ENCODE data around the gene ZNF556.

ZNF556 gene

GRCh38 chr19:2867025-2867991 lies at the start of gene ZNF556:
Gene ZNF556 (plus strand): TSS chr19:2867335. CDS start chr19:2867422, 87 bp downstream.
- DNase-seq, result peak; percentile 8

DNA sequence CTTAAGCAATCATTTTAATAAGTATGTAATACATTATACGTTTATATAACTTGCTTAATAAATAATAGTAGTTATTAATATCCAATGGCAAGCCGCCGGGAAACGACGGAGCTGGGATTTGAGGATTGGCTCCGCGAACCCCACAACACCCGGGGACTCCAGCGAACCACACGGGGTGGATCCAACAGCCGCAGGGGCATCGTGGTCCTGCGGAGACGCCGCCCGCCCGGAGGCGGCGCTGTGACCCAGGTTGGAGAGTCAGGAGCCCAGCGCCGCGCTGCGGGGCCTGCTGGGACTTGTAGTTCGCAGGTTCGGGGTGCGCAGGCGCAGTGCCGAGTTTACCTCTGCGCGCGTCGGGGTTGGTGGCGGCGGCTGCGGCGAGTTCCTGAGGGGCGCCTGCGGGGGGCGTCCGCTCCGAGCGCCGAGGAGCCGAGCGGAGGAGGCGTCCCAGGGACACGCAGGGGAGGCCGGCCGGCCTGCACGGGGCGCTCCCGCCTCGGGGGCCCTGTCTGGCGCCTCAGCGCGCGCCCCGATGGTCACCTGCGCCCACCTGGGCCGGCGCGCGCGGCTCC lies 47.5 kb upstream of the ZNF556 start, which contains the start of gene ZNF554:
TSS of gene ZNF554 (plus strand) at position 329 of the 572 bp plus-strand sequence. CDS start at position 533, 204 bp downstream.
- peak; percentile 95 for DNase-seq

DNA sequence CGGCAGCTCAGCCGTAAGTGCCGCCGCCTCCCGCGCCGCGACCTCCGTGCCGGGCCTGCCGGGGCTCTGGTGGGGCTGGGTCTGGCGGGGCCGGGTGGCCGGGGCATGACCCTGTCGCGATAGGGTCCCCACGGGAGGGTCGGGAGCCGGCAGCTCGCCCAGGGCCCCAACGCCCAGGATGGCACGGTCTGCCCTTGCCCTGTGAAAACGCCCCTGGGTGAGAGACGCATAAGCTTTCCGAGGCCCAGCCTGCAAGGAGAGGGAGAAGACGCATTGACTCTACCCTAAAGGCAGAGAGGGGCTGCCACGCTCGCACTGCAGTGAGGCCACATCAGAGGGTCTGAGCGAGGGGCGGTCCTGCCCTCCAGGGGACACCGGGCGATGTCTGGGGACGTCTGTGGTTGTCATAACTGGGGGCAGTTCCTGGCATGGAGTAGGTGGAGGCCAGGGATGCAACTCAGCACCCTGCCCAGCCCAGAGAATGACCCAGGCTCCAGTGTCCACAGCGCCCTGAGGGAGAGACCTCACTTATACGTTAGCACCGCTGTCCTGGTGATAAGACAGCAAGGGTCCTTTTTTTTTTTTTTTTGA lies 46.9 kb upstream of the ZNF556 start:
- no peak for DNase-seq

DNA sequence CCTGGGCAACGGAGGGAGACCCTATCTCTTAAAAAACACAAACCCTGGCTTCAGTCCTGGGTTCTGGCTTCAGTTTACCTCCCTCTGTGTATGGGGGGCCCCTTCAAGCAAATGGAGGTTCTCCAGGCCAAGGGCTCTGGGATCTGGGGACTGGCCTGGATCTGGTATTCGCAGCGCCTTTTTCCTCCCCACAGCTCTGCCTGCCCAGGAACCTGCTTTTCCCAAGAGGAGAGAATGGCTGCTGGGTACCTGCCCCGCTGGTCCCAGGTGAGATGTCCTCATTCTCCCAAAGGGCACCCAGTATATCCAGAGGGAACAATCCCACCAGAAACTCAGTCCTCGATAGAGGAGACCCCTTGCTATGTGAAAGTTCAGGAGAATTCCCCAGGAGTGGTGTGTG lies 44.3 kb upstream of the ZNF556 start:
- DNase-seq, result no peak

GRCh38 chr19:2823646-2824045 lies 43.5 kb upstream of the ZNF556 start:
- no peak for DNase-seq

DNA sequence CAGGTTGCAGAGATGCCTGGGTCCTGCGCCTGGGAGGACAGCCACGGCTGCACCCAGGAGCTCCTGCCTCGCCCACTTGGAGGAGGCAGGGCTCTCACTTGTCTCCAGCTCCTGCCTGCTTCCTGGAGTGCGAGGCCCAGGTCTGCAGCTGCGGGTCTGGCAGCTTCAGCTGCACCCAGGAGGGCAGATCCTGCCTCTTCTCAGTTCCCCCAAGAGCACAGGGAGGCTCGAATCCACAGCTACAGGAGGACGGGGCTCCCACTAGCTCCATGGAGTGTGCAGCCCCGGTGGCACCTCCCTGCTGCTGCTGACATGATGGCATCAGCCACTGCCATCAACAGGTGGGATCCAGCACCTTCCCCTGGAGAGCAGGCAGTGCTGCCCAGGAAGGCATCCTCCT lies 43.0 kb upstream of the ZNF556 start:
- no peak for DNase-seq

GRCh38 chr19:2827022-2827421 lies 40.1 kb upstream of the ZNF556 start:
- no peak for DNase-seq

- DNase-seq, result no peak
Measured at GRCh38 chr19:2827840-2828489, 39.2 kb upstream of the ZNF556 start.

DNA sequence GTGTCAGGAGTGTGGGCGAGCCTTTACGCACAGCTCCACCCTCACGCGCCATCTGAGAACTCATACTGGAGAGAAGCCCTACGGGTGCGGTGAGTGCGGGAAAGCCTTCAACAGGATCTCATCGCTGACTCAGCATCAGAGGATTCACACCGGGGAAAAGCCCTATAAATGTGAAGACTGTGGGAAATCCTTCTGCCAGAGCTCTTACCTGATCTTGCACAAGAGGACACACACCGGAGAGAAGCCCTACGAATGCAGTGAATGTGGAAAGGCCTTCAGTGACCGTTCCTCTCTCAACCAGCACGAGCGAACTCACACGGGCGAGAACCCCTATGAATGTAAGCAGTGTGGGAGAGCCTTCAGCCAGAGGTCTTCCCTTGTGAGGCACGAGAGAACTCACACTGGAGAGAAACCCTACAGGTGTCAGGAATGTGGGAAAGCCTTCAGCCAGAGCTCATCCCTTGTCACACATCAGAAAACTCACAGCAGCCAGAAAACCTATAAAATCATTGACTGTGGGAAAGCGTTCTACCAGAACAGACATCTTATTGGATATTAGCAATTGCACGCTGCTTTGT lies 32.8 kb upstream of the ZNF556 start:
- DNase-seq, result no peak

DNA sequence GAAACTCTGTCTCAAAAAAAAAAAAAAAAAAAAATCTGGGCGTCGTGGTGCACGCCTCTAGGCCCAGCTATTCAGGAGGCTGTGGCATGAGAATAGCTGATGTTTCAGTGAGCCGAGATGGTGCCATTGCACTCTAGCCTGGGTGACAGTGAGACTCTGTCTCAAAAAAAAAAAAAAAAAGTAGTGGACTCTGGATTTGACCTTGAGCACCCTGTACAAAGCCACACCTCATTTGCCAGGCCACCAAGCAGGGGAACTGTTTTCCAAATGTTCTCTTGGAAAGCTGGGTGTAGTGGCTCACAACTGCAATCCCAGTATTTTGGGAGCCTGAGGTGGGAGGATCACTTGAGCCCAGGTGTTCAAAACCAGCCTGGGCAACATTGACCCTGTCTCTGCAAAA lies 29.7 kb upstream of the ZNF556 start:
- DNase-seq, result no peak

GRCh38 chr19:2840794-2841791 lies 26.0 kb upstream of the ZNF556 start, which contains the start of gene ZNF555:
Gene ZNF555 (plus strand): TSS chr19:2841475. CDS start chr19:2841573, 98 bp downstream.
- DNase-seq, result peak; percentile 100

DNA sequence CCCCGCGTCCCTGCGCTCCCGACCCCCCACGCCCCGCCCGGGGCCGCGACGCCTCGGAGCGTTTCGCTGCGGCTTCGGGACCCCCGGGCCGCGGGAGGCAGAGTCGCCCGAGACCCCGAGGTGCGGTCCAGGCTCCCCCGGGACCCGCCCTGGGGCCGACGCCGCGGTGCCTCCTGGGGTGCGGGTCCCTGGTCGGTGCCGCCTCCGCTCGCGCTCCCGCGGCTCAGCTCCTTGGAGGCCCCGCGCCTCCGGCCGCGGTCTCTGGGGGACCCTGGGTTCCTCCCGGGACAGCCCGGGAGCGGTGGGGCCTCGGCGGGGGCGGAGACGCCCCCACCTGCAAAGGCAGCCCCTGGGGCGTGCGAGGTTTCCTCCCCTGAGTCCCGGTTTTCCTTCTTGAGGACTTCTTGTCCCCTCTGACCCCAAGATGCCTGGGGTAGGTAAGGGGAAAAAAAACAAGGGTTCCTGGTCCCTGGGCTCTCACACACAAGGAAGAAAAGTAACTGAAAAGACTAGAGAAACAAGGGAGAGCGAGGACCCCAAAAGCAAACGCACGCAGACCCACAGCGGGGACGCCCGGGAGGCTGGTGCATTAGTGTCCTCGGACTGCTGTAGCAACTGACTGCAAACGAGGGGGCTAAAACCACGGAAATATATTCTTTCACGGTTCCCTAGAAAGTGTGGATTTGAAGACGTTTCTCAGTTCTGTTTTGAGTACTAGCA lies 25.1 kb upstream of the ZNF556 start:
- DNase-seq, result no peak

DNA sequence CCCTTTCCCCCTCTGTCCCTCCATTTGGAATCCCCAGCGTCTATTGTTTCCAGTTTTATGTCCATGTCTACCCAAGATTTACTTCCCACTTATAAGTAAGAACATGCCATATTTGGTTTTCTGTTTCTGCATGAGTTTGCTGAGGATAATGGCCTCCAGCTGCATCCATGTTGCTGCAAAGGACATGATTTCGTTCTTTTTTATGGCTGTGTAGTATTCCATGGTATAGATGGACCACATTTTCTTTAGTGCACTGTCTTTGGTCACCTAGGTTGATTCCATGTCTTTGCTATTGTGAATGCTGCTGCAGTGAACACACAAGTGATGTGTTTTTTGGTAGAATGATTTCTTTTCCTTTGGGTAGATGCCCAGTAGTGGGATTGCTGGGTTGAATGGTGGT lies 22.0 kb upstream of the ZNF556 start:
- DNase-seq, result no peak

GRCh38 chr19:2846180-2846894 lies 20.8 kb upstream of the ZNF556 start:
- DNase-seq, result no peak

DNA sequence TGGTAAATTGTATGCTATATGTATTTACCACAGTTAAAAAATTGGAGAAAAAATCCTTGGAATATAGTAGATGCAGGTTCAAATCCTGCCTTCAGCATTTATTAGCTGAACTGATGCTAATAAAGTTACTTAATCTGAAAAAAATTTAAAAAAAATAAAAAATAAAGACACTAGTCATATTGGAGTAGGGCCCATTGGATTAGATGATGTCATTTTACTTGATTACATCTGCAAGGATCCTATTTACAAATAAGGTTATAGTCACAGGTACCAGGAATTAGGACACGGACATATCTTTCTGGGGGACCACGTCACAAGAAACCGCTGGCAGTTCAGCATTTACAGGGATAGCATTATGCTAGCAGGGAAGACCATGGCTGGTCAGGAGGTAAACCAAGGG lies 19.6 kb upstream of the ZNF556 start:
- DNase-seq, result no peak

- DNase-seq, result no peak
Measured at GRCh38 chr19:2848616-2849015, 18.5 kb upstream of the ZNF556 start.

DNA sequence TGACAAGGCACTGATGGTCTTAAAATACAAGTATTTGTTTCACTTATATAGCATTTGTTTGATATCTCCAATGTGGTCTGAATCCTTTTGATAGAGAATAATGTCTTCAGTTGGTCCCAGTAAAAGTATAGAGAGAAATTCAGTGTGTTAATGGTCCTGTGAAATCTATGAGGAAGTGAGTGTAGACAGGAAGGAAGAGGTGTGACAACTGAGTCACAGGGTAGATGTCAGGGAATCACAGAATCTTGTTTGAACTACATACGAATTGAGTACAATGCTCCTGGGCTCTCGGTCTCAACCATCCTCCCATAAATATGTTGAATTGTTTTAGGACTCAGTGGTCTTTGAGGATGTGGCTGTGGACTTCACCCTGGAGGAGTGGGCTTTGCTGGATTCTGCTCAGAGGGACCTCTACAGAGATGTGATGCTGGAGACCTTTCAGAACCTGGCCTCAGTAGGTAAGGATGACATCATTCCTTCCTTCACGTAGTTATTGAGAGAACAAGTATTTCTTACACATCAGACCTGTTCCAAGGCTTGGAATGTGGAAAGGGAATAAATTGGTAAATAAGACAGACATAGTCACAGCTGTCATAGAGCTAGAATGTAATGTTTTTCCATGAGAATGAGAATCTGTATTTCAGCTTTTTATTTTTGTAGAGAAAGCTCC lies 16.7 kb upstream of the ZNF556 start:
- DNase-seq, result no peak

DNA sequence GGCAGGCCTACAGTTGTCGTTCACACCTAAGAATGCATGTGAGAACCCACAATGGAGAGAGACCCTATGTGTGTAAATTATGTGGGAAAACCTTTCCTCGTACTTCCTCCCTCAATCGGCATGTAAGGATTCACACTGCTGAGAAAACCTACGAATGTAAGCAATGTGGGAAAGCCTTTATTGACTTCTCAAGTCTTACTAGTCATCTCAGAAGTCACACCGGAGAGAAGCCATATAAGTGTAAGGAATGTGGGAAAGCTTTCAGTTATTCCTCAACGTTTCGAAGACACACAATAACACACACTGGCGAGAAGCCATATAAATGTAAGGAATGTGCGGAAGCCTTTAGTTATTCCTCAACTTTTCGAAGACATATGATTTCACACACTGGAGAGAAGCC lies 14.5 kb upstream of the ZNF556 start:
- no peak for DNase-seq

GRCh38 chr19:2853015-2853606 lies 14.0 kb upstream of the ZNF556 start:
- no peak for DNase-seq

Data from midbrain (tissue), 1 donor.